ENCODE data around the gene FLYWCH2. TPM values are rescaled to one million over a fixed set of nuclear protein-coding genes. Genes with fewer than 3 reads are reported as not detected.

Gene FLYWCH2
- total and polyA plus RNA-seq, 2 of the 13 experiments (the other 11 are each of a cell fraction or from before 2014, with no cell fraction given) = 16.9 to 19.8 TPM

DNA sequence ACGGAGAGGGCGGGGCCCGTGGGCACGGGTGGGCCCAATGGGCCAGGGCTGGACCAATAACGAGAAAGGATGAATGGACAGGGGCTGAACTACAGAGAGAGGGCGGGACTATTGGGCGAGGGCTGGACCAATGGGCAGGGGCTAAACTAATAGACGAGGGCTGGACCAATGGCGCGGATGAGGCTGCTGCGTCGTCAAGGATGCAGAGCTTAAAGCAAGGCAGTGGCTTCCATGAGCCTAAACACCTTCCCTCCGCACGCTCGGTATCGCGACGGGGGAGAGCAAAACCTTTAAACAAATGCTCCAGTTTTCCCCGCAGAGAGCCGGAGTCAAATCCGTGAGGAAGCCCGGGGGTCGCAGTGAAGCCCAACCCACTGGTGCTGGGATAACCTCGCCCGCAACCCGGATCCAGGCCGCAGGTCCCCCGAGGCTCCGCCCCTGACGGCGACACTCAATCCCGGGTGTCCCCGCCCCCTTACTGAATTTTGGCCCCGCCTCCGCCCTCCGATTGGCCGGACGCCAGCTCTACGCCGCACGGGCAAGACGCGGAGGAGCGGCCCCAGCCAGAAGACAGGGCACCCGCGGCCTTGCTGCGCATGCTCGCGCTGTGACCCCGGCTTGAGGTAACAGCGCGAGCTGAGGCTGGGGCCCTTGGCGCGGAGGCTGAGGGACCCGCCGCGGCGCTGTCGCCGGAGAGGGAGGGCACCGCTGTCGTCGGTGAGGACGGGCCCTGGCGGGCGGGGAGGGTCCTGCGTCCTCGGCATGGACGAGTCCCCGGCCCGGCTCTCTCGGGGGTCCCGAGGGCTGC lies at the start of gene FLYWCH2 (continued):
- no peak for TF ChIP-seq KIAA2018 (CRISPR knock-in tag; IDR thresholded peaks at IDR 0.05; ENCODE audit: borderline replicate concordance)
- peak; percentile 89; the same call in 1 of the 2 replicates for TF ChIP-seq KAT7 (CRISPR knock-in tag; IDR thresholded peaks at IDR 0.05; ENCODE audit: borderline replicate concordance)
- no peak for TF ChIP-seq ZC3H4 (CRISPR knock-in tag; IDR thresholded peaks at IDR 0.05; ENCODE audit: borderline replicate concordance)
- TF ChIP-seq ZMAT3 (CRISPR knock-in tag; conservative IDR thresholded peaks at IDR 0.05) = peak; percentile 88; the same call in 1 of the 2 replicates
- TF ChIP-seq ZBTB37 (CRISPR knock-in tag; IDR thresholded peaks at IDR 0.05) = no peak
- no peak for TF ChIP-seq HMGA1 (CRISPR knock-in tag; conservative IDR thresholded peaks at IDR 0.05)
- TF ChIP-seq ZKSCAN8 (CRISPR knock-in tag; IDR thresholded peaks at IDR 0.05; ENCODE audit: borderline replicate concordance) = no peak
- TF ChIP-seq ZNF251 (CRISPR knock-in tag; IDR thresholded peaks at IDR 0.05) = peak; percentile 10; the same call in 1 of the 2 replicates
- no peak for TF ChIP-seq GLI4 (CRISPR knock-in tag; IDR thresholded peaks at IDR 0.05; ENCODE audit: borderline replicate concordance)
- no peak for TF ChIP-seq CREBL2 (CRISPR knock-in tag; IDR thresholded peaks at IDR 0.05; ENCODE audit: borderline replicate concordance)
- TF ChIP-seq SP4 (CRISPR knock-in tag; IDR thresholded peaks at IDR 0.05) = peak; percentile 86
- peak; percentile 29; the same call in 1 of the 2 replicates for TF ChIP-seq ZNF205 (CRISPR knock-in tag; IDR thresholded peaks at IDR 0.05)

All from HepG2 (cell line).